HCT116 (cell line): Measurements from ENCODE around the gene COBL. TPM values are rescaled to one million over a fixed set of nuclear protein-coding genes. Genes with fewer than 3 reads are reported as not detected.

Experiments used
- ATAC-seq: fragments of 200-7000 bp; cut with Tn5 transposase; 2 replicates; pipeline ENCODE4 v1.9.1; 2020; ENCODE audit warnings: mild to moderate bottlenecking, moderate library complexity
- BruUV-seq: library from RNA; stranded (reverse); fragments of 400-500 nt; replicated peaks from 2 replicates; lab custom pipeline; 2021; lab: Mats Ljungman, UMichigan
- CTCF ChIA-PET: fragments of 300-600 bp; sonication (Branson Sonifier 250); formaldehyde crosslinking; loops from one replicate; lab custom pipeline; 2021; ENCODE audit warnings: antibody characterized with exemption; lab: Charles Lee
- POLR2A ChIA-PET: fragments of 300-600, 350-600 bp; sonication (Branson Sonifier 250); formaldehyde crosslinking; loops from one replicate; lab custom pipeline; 2021; ENCODE audit warnings: antibody characterized with exemption; lab: Charles Lee
- RAD21 ChIA-PET, 2 experiments: fragments of 300-600 bp; sonication (Branson Sonifier 250); formaldehyde crosslinking; loops; one replicate each; lab custom pipeline; 2023; ENCODE audit warnings: low total read pairs in 2 of 2; ENCODE audit not compliant: uncharacterized antibody in 2 of 2, unreplicated experiment in 2 of 2, low non-redundant PET in 1 of 2; lab: Charles Lee
- DNase-seq: peaks from one replicate; pipeline ENCODE4 v3.0.0-alpha.2; 2010; ENCODE audit warnings: low read depth, low spot score
- H2AFZ ChIP-seq: fragments of 200-600 bp; shearing (Covaris generic), sonication (generic); 2 replicates; pipeline ENCODE4 v1.6.1; 2017; ENCODE audit warnings: low read depth, mixed run types, mixed read lengths, antibody characterized with exemption, low read length; ENCODE audit not compliant: poor library complexity, severe bottlenecking
- H3K27ac ChIP-seq: 2 replicates; pipeline ENCODE4 v1.5.1; 2012; ENCODE audit warnings: low read depth, low read length
- H3K27me3 ChIP-seq: fragments of 200-600 bp; sonication (generic); 2 replicates; pipeline ENCODE4 v1.6.1; 2016; ENCODE audit warnings: mixed run types, low read length, mixed read lengths; ENCODE audit not compliant: insufficient read depth
- H3K36me3 ChIP-seq, 2 experiments: fragments of 200-500 bp in 1 of 2; fragments of 200-600 bp in 1 of 2; sonication (Bioruptor generic) in 1 of 2; sonication (generic) in 1 of 2; 2 replicates each; pipeline versions ENCODE4 v1.5.1 to v1.6.1; 2014 to 2016; ENCODE audit warnings: low read length in 2 of 2, inconsistent platforms in 1 of 2, mixed read lengths in 1 of 2, mixed run types in 1 of 2; ENCODE audit not compliant: insufficient read depth in 2 of 2, control insufficient read depth in 1 of 2
- H3K4me1 ChIP-seq, 2 experiments: fragments of 200-600 bp in 1 of 2; sonication (generic) in 1 of 2; 2 replicates each; pipeline versions ENCODE4 v1.5.1 to v1.6.1; 2012 to 2017; ENCODE audit warnings: low read length in 2 of 2, inconsistent platforms in 1 of 2, mild to moderate bottlenecking in 1 of 2, mixed read lengths in 1 of 2, mixed run types in 1 of 2, moderate library complexity in 1 of 2; ENCODE audit not compliant: insufficient read depth in 2 of 2, control insufficient read depth in 1 of 2
- H3K4me2 ChIP-seq: fragments of 200-600 bp; sonication (generic); 2 replicates; pipeline ENCODE4 v1.6.1; 2017; ENCODE audit warnings: mixed run types, low read length, mixed read lengths
- H3K4me3 ChIP-seq, 2 experiments: fragments of 200-600 bp in 1 of 2; sonication (generic) in 1 of 2; replicated peaks in 1 of 2; 2 replicates each; pipeline ENCODE4 v1.5.1; 2011 to 2016; ENCODE audit warnings: low read length in 2 of 2, control low read depth in 1 of 2, low read depth in 1 of 2, mild to moderate bottlenecking in 1 of 2, mixed read lengths in 1 of 2, mixed run types in 1 of 2
- H3K79me2 ChIP-seq: fragments of 200-600 bp; sonication (generic); 2 replicates; pipeline ENCODE4 v1.6.1; 2017; ENCODE audit warnings: mild to moderate bottlenecking, mixed run types, low read length, moderate library complexity, mixed read lengths; ENCODE audit not compliant: insufficient read depth
- H3K9ac ChIP-seq: fragments of 200-600 bp; sonication (generic); 2 replicates; pipeline ENCODE4 v1.6.1; 2016; ENCODE audit warnings: low read length, mixed read lengths
- H3K9me2 ChIP-seq: fragments of 200-600 bp; sonication (generic), shearing (Covaris generic); 2 replicates; pipeline ENCODE4 v1.6.1; 2017; ENCODE audit warnings: mixed run types, mild to moderate bottlenecking, moderate library complexity; ENCODE audit not compliant: insufficient read depth
- H3K9me3 ChIP-seq, 2 experiments: fragments of 200-500 bp in 1 of 2; fragments of 200-600 bp in 1 of 2; sonication (Bioruptor generic) in 1 of 2; sonication (generic) in 1 of 2; 2 replicates each; pipeline ENCODE4 v1.6.1; 2014 to 2017; ENCODE audit warnings: low read length in 2 of 2, mixed read lengths in 2 of 2, inconsistent platforms in 1 of 2, low read depth in 1 of 2, mild to moderate bottlenecking in 1 of 2, mixed run types in 1 of 2, moderate library complexity in 1 of 2; ENCODE audit not compliant: control insufficient read depth in 1 of 2, insufficient read depth in 1 of 2
- H4K20me1 ChIP-seq: fragments of 200-600 bp; sonication (generic), shearing (Covaris generic); 2 replicates; pipeline ENCODE4 v1.6.1; 2017; ENCODE audit warnings: mixed run types, mild to moderate bottlenecking, moderate library complexity; ENCODE audit not compliant: insufficient read depth
- CBX3 ChIP-seq: IDR thresholded peaks from 2 replicates; pipeline ENCODE4 v1.6.1; 2012; ENCODE audit warnings: low read depth
- EGR1 ChIP-seq: IDR thresholded peaks from 2 replicates; pipeline ENCODE4 v1.6.1; 2012; ENCODE audit warnings: low read depth
- FOSL1 ChIP-seq: IDR thresholded peaks from 2 replicates; pipeline ENCODE4 v1.6.1; 2012; ENCODE audit warnings: low read depth
- JUND ChIP-seq: IDR thresholded peaks from 2 replicates; pipeline ENCODE4 v1.6.1; 2012
- POLR2A ChIP-seq: IDR thresholded peaks from 2 replicates; pipeline ENCODE4 v1.7.0; 2011; ENCODE audit warnings: borderline replicate concordance; ENCODE audit not compliant: insufficient read depth, insufficient read length; ENCODE audit errors: extremely low read depth
- POLR2AphosphoS5 ChIP-seq: IDR thresholded peaks from 2 replicates; pipeline ENCODE4 v1.6.1; 2011; ENCODE audit warnings: mild to moderate bottlenecking, low read depth, low read length, moderate library complexity
- RAD21 ChIP-seq: IDR thresholded peaks from 2 replicates; pipeline ENCODE4 v1.6.1; 2012; ENCODE audit warnings: low read depth, mild to moderate bottlenecking
- SIN3A ChIP-seq: IDR thresholded peaks from 2 replicates; pipeline ENCODE4 v1.6.1; 2012; ENCODE audit warnings: low read depth
- SRF ChIP-seq: IDR thresholded peaks from 2 replicates; pipeline ENCODE4 v1.6.1; 2012; ENCODE audit warnings: low read depth
- ZNF274 ChIP-seq: fragments of 200-500 bp; sonication (Bioruptor generic); IDR thresholded peaks from 2 replicates; pipeline ENCODE4 v1.6.1; 2014; ENCODE audit warnings: mild to moderate bottlenecking, low read depth, low read length, inconsistent platforms
- intact Hi-C: fragments of 100-400 bp; cut with micrococcal nuclease; formaldehyde crosslinking; loops from 2 replicates; pipeline ENCODE4 v1.10.0; 2022
- total RNA-seq: library from RNA; stranded (reverse); gene quantifications from one replicate; pipeline ENCODE4 v1.2.1, GENCODE V29; 2021; ENCODE audit not compliant: unreplicated experiment
- TF ChIP-seq, protein P1 (sequence below): IDR thresholded peaks from 2 replicates; pipeline ENCODE4 v1.6.1; 2012; ENCODE audit warnings: low read depth
- TF ChIP-seq, protein P2 (sequence below), 3 experiments: fragments of 200-600 bp in 1 of 3; sonication (generic) in 1 of 3; IDR thresholded peaks in 2 of 3; conservative IDR thresholded peaks in 1 of 3; 2 replicates each; pipeline ENCODE4 v1.5.1; 2012 to 2017; ENCODE audit warnings: low read depth in 2 of 3, low read length in 2 of 3, antibody characterized with exemption in 1 of 3, borderline replicate concordance in 1 of 3, control low read depth in 1 of 3, mild to moderate bottlenecking in 1 of 3, mixed read lengths in 1 of 3, mixed run types in 1 of 3, moderate library complexity in 1 of 3; ENCODE audit not compliant: insufficient read depth in 1 of 3
- TF ChIP-seq, protein P3 (sequence below): IDR thresholded peaks from 2 replicates; pipeline ENCODE4 v1.6.1; 2012

Gene COBL
- total RNA-seq, 1 experiment from 2014 or later, result 19.3 TPM

DNA sequence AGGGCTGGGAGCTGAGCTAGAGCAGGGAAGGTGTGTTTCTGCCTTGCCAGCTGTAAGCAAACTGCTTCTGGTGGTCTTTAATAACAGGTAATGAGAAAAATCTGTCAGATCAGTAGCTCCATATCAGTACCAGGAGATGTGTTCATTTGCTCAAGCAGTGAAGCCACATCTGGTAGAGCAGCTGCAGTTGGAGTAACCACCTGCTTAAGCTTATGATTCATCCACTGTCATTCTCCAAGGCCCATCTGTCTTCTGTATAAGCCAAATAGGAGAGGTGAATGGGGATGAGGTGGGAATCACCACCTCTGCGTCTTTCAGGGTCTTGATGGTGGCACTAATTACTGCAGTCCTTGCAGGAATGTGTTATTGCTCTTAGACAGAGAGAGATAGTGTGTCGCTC lies 18.4 kb upstream of the COBL start:
- ChIA-PET POLR2A (interaction anchor here (1.3 kb wide), 1 partner anchor 32 kb away, joined by 3 read pairs; no protein-coding TSS in a partner anchor), RAD21 (no interaction called here), CTCF (no interaction called here)
- H3K4me2 ChIP-seq, result no peak overlapping the region
- no peaks in the 10 kb centered on the region for H3K27me3 ChIP-seq
- H3K79me2 ChIP-seq, result no peaks in the 10 kb centered on the region
- no peak overlapping the region for H3K4me3 ChIP-seq
- no peak for DNase-seq
- intact Hi-C loops, result no loop called here
- H3K9ac ChIP-seq, result no peak overlapping the region
- no peaks in the 10 kb centered on the region for H3K9me2 ChIP-seq
- TF ChIP-seq EGR1 (no peak), ZNF274 (no peak), POLR2A (no peak), CBX3 (no peak), SRF (no peak), SIN3A (no peak), RAD21 (no peak), JUND (no peak), POLR2AphosphoS5 (no peak), FOSL1 (no peak)
- TF ChIP-seq, protein P1, sequence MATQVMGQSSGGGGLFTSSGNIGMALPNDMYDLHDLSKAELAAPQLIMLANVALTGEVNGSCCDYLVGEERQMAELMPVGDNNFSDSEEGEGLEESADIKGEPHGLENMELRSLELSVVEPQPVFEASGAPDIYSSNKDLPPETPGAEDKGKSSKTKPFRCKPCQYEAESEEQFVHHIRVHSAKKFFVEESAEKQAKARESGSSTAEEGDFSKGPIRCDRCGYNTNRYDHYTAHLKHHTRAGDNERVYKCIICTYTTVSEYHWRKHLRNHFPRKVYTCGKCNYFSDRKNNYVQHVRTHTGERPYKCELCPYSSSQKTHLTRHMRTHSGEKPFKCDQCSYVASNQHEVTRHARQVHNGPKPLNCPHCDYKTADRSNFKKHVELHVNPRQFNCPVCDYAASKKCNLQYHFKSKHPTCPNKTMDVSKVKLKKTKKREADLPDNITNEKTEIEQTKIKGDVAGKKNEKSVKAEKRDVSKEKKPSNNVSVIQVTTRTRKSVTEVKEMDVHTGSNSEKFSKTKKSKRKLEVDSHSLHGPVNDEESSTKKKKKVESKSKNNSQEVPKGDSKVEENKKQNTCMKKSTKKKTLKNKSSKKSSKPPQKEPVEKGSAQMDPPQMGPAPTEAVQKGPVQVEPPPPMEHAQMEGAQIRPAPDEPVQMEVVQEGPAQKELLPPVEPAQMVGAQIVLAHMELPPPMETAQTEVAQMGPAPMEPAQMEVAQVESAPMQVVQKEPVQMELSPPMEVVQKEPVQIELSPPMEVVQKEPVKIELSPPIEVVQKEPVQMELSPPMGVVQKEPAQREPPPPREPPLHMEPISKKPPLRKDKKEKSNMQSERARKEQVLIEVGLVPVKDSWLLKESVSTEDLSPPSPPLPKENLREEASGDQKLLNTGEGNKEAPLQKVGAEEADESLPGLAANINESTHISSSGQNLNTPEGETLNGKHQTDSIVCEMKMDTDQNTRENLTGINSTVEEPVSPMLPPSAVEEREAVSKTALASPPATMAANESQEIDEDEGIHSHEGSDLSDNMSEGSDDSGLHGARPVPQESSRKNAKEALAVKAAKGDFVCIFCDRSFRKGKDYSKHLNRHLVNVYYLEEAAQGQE, result no peak
- TF ChIP-seq, protein P2, sequence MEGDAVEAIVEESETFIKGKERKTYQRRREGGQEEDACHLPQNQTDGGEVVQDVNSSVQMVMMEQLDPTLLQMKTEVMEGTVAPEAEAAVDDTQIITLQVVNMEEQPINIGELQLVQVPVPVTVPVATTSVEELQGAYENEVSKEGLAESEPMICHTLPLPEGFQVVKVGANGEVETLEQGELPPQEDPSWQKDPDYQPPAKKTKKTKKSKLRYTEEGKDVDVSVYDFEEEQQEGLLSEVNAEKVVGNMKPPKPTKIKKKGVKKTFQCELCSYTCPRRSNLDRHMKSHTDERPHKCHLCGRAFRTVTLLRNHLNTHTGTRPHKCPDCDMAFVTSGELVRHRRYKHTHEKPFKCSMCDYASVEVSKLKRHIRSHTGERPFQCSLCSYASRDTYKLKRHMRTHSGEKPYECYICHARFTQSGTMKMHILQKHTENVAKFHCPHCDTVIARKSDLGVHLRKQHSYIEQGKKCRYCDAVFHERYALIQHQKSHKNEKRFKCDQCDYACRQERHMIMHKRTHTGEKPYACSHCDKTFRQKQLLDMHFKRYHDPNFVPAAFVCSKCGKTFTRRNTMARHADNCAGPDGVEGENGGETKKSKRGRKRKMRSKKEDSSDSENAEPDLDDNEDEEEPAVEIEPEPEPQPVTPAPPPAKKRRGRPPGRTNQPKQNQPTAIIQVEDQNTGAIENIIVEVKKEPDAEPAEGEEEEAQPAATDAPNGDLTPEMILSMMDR (IDR thresholded peaks at IDR 0.05 in 2 of 3, conservative IDR thresholded peaks at IDR 0.05 in 1 of 3; ENCODE audit: borderline replicate concordance in 1 of 3, insufficient read depth in 1 of 3, low read depth in 2 of 3, low read length in 2 of 3), result no peak
- TF ChIP-seq, protein P3, sequence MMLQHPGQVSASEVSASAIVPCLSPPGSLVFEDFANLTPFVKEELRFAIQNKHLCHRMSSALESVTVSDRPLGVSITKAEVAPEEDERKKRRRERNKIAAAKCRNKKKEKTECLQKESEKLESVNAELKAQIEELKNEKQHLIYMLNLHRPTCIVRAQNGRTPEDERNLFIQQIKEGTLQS, result no peak
- H2AFZ ChIP-seq, result no peak overlapping the region
- H4K20me1 ChIP-seq, result no peaks in the 10 kb centered on the region
- ATAC-seq, result no peak
- H3K9me3 ChIP-seq, result no peaks in the 10 kb centered on the region
- no TSS peak for BruUV-seq
- H3K27ac ChIP-seq, result no peak overlapping the region
- no peaks in the 10 kb centered on the region for H3K36me3 ChIP-seq
- peaks cover 3% of the 10 kb centered on the region in 2 experiments for H3K4me1 ChIP-seq
